Ammon's horn (tissue), 1 donor: ENCODE measurements around the gene OR10A3.
"Not testable (repeated sequence)": the region's sequence is repeated elsewhere in the genome, so short reads cannot be mapped to it uniquely, and the experiment has no call there.

Experiments used
- DNase-seq: peaks from one replicate; pipeline ENCODE4 v3.0.0-alpha.2; 2016; ENCODE audit warnings: low spot score

The OR10A3 gene

GRCh38 chr11:7941608-7942007, at the start of gene OR10A3:
TSS of gene OR10A3 (minus strand) at chr11:7941708. CDS start at chr11:7939520, 2,188 bp downstream.
- DNase-seq: no peak

GRCh38 chr11:7987560-7987883, 46.0 kb upstream of the OR10A3 start:
- not testable (repeated sequence) for DNase-seq

GRCh38 chr11:7986768-7987559, 45.5 kb upstream of the OR10A3 start, which contains the start of gene EIF3F:
TSS of gene EIF3F (plus strand) at chr11:7987337. CDS start at chr11:7987353, 16 bp downstream.
- peak; percentile 97 for DNase-seq

- peak; percentile 50 for DNase-seq
Observed at GRCh38 chr11:7983832-7984590, 42.5 kb upstream of the OR10A3 start.

GRCh38 chr11:7982582-7983119, 41.1 kb upstream of the OR10A3 start:
- no peak for DNase-seq

- DNase-seq: no peak
Observed at GRCh38 chr11:7981619-7982157, 40.2 kb upstream of the OR10A3 start.

GRCh38 chr11:7977232-7977917, 35.9 kb upstream of the OR10A3 start:
- no peak for DNase-seq

GRCh38 chr11:7974668-7975067, 33.2 kb upstream of the OR10A3 start:
- no peak for DNase-seq

- DNase-seq: no peak
Observed at GRCh38 chr11:7973011-7973410, 31.5 kb upstream of the OR10A3 start.

GRCh38 chr11:7971846-7972245, 30.3 kb upstream of the OR10A3 start:
- DNase-seq: no peak

- DNase-seq: no peak
Observed at GRCh38 chr11:7969756-7970646, 28.5 kb upstream of the OR10A3 start.

GRCh38 chr11:7968686-7969085, 27.2 kb upstream of the OR10A3 start:
- no peak for DNase-seq

- DNase-seq: no peak
Observed at GRCh38 chr11:7967826-7968225, 26.3 kb upstream of the OR10A3 start.

GRCh38 chr11:7967097-7967496, 25.6 kb upstream of the OR10A3 start:
- DNase-seq: no peak

GRCh38 chr11:7965386-7965785, 23.9 kb upstream of the OR10A3 start, which contains the start of gene NLRP10:
TSS of gene NLRP10 (minus strand) at chr11:7965447. CDS start at chr11:7963495, 1,952 bp downstream.
- no peak for DNase-seq

- DNase-seq: no peak
Observed at GRCh38 chr11:7964873-7965272, 23.4 kb upstream of the OR10A3 start.

GRCh38 chr11:7964261-7964660, 22.8 kb upstream of the OR10A3 start:
- DNase-seq: no peak

GRCh38 chr11:7955191-7955590, 13.7 kb upstream of the OR10A3 start:
- no peak for DNase-seq

- no peak for DNase-seq
Observed at GRCh38 chr11:7949934-7950333, 8.4 kb upstream of the OR10A3 start.

GRCh38 chr11:7944123-7944522, 2.6 kb upstream of the OR10A3 start:
- no peak for DNase-seq

GRCh38 chr11:7941146-7941545, 362 bp downstream of the OR10A3 start:
- no peak for DNase-seq
